ENCODE measurements around the gene PER3. TPM values are rescaled to one million over a fixed set of nuclear protein-coding genes. Genes with fewer than 3 reads are reported as not detected.

Gene PER3
- total and polyA plus RNA-seq, 9 of the 15 experiments (the other 6 are each of a cell fraction or from before 2014, with no cell fraction given), result 11.9 to 22.5 (median 14.6) TPM

DNA sequence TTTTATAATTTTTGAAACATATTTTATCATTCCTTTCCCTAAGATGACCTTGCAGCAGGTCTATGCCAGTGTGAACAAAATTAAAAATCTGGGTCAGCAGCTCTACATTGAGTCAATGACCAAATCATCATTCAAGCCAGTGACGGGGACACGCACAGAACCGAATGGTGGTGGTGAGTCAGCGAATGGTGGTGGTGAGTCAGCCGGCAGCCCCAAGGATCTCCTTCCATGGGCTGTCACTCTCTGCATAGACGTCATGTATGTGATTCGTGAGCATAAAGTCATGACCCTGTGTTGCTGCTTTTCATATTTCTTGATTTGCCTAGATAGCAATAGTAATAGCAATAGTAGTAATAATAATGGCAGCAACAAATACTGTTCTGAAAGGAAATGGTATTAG lies 26.3 kb downstream of the PER3 start (continued):
- TF ChIP-seq, protein P1, sequence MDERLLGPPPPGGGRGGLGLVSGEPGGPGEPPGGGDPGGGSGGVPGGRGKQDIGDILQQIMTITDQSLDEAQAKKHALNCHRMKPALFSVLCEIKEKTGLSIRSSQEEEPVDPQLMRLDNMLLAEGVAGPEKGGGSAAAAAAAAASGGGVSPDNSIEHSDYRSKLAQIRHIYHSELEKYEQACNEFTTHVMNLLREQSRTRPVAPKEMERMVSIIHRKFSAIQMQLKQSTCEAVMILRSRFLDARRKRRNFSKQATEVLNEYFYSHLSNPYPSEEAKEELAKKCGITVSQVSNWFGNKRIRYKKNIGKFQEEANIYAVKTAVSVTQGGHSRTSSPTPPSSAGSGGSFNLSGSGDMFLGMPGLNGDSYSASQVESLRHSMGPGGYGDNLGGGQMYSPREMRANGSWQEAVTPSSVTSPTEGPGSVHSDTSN (CRISPR knock-in tag; IDR thresholded peaks at IDR 0.05; ENCODE audit: low read depth), result no peak
- TF ChIP-seq, protein P1 (tag; conservative IDR thresholded peaks at IDR 0.05; ENCODE audit: low read depth), result no peak
- no peak for TF ChIP-seq ZNF3 (CRISPR knock-in tag; IDR thresholded peaks at IDR 0.05)
- peak; percentile 55 for TF ChIP-seq MAFG (tag; conservative IDR thresholded peaks at IDR 0.05)
- TF ChIP-seq NFE2 (IDR thresholded peaks at IDR 0.05; ENCODE audit: low read depth), result peak; percentile 85
- TF ChIP-seq CHD1 (IDR thresholded peaks at IDR 0.05; ENCODE audit: low read length), result no peak
- TF ChIP-seq CBX5 (IDR thresholded peaks at IDR 0.05; ENCODE audit: borderline replicate concordance, low read depth), result no peak
- no peak for TF ChIP-seq PHF21A (IDR thresholded peaks at IDR 0.05; ENCODE audit: borderline replicate concordance, low read depth)
- TF ChIP-seq, protein P2, sequence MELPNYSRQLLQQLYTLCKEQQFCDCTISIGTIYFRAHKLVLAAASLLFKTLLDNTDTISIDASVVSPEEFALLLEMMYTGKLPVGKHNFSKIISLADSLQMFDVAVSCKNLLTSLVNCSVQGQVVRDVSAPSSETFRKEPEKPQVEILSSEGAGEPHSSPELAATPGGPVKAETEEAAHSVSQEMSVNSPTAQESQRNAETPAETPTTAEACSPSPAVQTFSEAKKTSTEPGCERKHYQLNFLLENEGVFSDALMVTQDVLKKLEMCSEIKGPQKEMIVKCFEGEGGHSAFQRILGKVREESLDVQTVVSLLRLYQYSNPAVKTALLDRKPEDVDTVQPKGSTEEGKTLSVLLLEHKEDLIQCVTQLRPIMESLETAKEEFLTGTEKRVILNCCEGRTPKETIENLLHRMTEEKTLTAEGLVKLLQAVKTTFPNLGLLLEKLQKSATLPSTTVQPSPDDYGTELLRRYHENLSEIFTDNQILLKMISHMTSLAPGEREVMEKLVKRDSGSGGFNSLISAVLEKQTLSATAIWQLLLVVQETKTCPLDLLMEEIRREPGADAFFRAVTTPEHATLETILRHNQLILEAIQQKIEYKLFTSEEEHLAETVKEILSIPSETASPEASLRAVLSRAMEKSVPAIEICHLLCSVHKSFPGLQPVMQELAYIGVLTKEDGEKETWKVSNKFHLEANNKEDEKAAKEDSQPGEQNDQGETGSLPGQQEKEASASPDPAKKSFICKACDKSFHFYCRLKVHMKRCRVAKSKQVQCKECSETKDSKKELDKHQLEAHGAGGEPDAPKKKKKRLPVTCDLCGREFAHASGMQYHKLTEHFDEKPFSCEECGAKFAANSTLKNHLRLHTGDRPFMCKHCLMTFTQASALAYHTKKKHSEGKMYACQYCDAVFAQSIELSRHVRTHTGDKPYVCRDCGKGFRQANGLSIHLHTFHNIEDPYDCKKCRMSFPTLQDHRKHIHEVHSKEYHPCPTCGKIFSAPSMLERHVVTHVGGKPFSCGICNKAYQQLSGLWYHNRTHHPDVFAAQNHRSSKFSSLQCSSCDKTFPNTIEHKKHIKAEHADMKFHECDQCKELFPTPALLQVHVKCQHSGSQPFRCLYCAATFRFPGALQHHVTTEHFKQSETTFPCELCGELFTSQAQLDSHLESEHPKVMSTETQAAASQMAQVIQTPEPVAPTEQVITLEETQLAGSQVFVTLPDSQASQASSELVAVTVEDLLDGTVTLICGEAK (IDR thresholded peaks at IDR 0.05), result no peak
- TF ChIP-seq, protein P2 (CRISPR knock-in tag; IDR thresholded peaks at IDR 0.05), result no peak

Measured in K562 (cell line).